Right lobe of liver (tissue), 6 donors: Measurements from ENCODE around the gene BUB3. TPM values are rescaled to one million over a fixed set of nuclear protein-coding genes. Genes with fewer than 3 reads are reported as not detected.

Experiments used
- ATAC-seq, 4 donors: fragments of 200-7000 bp; cut with Tn5 transposase; one replicate each; pipeline ENCODE4 v1.9.1; 2020; ENCODE audit warnings: mild to moderate bottlenecking in 4 of 4, moderate library complexity in 4 of 4
- DNase-seq, 3 donors: peaks; one replicate each; pipeline ENCODE4 v3.0.0-alpha.2; 2020
- H3K27ac ChIP-seq, 3 donors: fragments of 200-600 bp; one replicate each; pipeline ENCODE4 v1.8.0; 2022
- H3K27me3 ChIP-seq, 2 donors: fragments of 200-600 bp; one replicate each; pipeline ENCODE4 v1.8.0; 2022
- H3K36me3 ChIP-seq, 4 donors: fragments of 200-600 bp; sonication (generic) in 1 of 4; one replicate each; pipeline versions ENCODE4 v1.5.1 to v1.8.0; 2017 to 2022; ENCODE audit warnings: control low read depth in 1 of 4
- H3K4me1 ChIP-seq, 4 donors: fragments of 200-600 bp; sonication (generic) in 1 of 4; one replicate each; pipeline versions ENCODE4 v1.5.1 to v1.8.0; 2017 to 2022; ENCODE audit warnings: control low read depth in 1 of 4
- H3K4me3 ChIP-seq, 3 donors: fragments of 200-600 bp; one replicate each; pipeline ENCODE4 v1.8.0; 2022
- H3K9me3 ChIP-seq, 4 donors: fragments of 200-600 bp; sonication (generic) in 1 of 4; one replicate each; pipeline versions ENCODE4 v1.5.1 to v1.8.0; 2017 to 2022; ENCODE audit warnings: control low read depth in 1 of 4
- CTCF ChIP-seq, 4 donors: fragments of 200-600 bp in 3 of 4; fragments of 450-650 bp in 1 of 4; IDR thresholded peaks; one replicate each; pipeline versions ENCODE4 v1.5.1 to v1.8.0; 2016 to 2022; ENCODE audit warnings: antibody characterized with exemption in 4 of 4, mild to moderate bottlenecking in 2 of 4
- POLR2A ChIP-seq: fragments of 450-650 bp; IDR thresholded peaks from one replicate; pipeline ENCODE4 v1.6.1; 2017; ENCODE audit warnings: antibody characterized with exemption, mild to moderate bottlenecking
- WGBS: methylation state at CpG from one replicate; pipeline ENCODE4 v1.1.6; 2018; ENCODE audit warnings: low coverage, low lambda C conversion rate; ENCODE audit not compliant: insufficient coverage; ENCODE audit errors: missing lambda C conversion rate; 5-methylcytosine and 5-hydroxymethylcytosine counted together
- intact Hi-C, 2 donors: fragments of 100-400 bp; cut with DNase I; formaldehyde crosslinking; loops; one replicate each; pipeline versions ENCODE4 v1.11.2 to v1.14.1; 2022
- total RNA-seq, 6 experiments: library from RNA; depleted of rRNA in 2 of 6; stranded (reverse); fragments of >200 nt in 2 of 6; fragmentation: NEBNext Ultra II Directional in 3 of 6; extraction: Animal tissue kit (Norgen Biotek cat#: 25700) in 3 of 6; gene quantifications; one replicate each; pipeline versions ENCODE4 v1.1.0 to v1.2.4, GENCODE V29; 2016 to 2023
- donor health status: DM: no; HTN: yes; CAD: no.
- donor health status: DM: no; HTN: no; CAD: no.
- donor health status: DM: no; HTN: no; CAD: no.
- donor health status: DM: no; HTN: yes; CAD: no.
- donor health status: DM: no; HTN: yes; CAD: no.

The BUB3 gene
- total RNA-seq, 6 experiments from 2014 or later: 24.1 to 50.9 (median 31.2) TPM

GRCh38 chr10:123134343-123134914 is 19.8 kb upstream of the BUB3 start:
- WGBS: 0% methylated on average over 13 of the region's 42 CpGs
- H3K9me3 ChIP-seq: no peaks in the 10 kb centered on the region
- ATAC-seq: no peak

GRCh38 chr10:123134915-123135414 is 19.2 kb upstream of the BUB3 start:
- Histone ChIP-seq H3K4me1 (peaks cover 0 to 50% (median 10%) of the 10 kb centered on the region in 4 donors), H3K27ac (no peak overlapping the region), H3K27me3 (peaks cover 23 to 61% of the 10 kb centered on the region in 2 donors), H3K4me3 (no peak overlapping the region), H3K9me3 (no peaks in the 10 kb centered on the region), H3K36me3 (no peaks in the 10 kb centered on the region)
- 1% methylated on average over 12 of the region's 46 CpGs for WGBS
- ATAC-seq: no peak
- TF ChIP-seq CTCF (IDR thresholded peaks at IDR 0.05) (no peak), POLR2A (no peak)
- intact Hi-C loops: loop anchor here (5.0 to 10.0 kb wide), 3 partner anchors 250 to 422 kb away; no protein-coding TSS in a partner anchor
- no peak for DNase-seq

More at GRCh38 chr10:123134343-123134914, 19.8 kb upstream of the BUB3 start:
- Histone ChIP-seq H3K4me3 (no peak overlapping the region), H3K4me1 (peaks cover 0 to 45% (median 8%) of the 10 kb centered on the region in 4 donors), H3K27me3 (peaks cover 23 to 55% of the 10 kb centered on the region in 2 donors), H3K27ac (no peak overlapping the region), H3K36me3 (no peaks in the 10 kb centered on the region)
- TF ChIP-seq POLR2A (no peak), CTCF (IDR thresholded peaks at IDR 0.05) (no peak)
- intact Hi-C loops: loop anchor here (5.0 to 10.0 kb wide), 3 partner anchors 250 to 423 kb away; no protein-coding TSS in a partner anchor
- DNase-seq: no peak

- peak within 1 kb of the TSS in 2 of 3 donors; percentile 14 to 29 for H3K4me3 ChIP-seq
Observed at GRCh38 chr10:123135415-123136141, 18.6 kb upstream of the BUB3 start, which contains the start of gene HMX3. Gene HMX3, plus strand, starts transcription at chr10:123135970. Its CDS starts 81 bp downstream, at chr10:123136051.

More at GRCh38 chr10:123135415-123136141, 18.6 kb upstream of the BUB3 start, which contains the start of gene HMX3:
- ATAC-seq (no peak), DNase-seq (no peak)
- TF ChIP-seq POLR2A (no peak), CTCF (IDR thresholded peaks at IDR 0.05) (no peak)
- 2% methylated on average over 35 of the region's 76 CpGs for WGBS
- H3K9me3 ChIP-seq: no peaks in the 10 kb centered on the region
- H3K4me1 ChIP-seq: peaks cover 0 to 54% (median 12%) of the 10 kb centered on the region in 4 donors
- intact Hi-C loops: loop anchor here in 1 of 2 donors (10.0 kb wide), 2 partner anchors 249 to 419 kb away; no protein-coding TSS in a partner anchor
- peaks cover 23 to 67% of the 10 kb centered on the region in 2 donors for H3K27me3 ChIP-seq
- H3K36me3 ChIP-seq: no peaks in the 10 kb centered on the region
- no peak within 1 kb of the TSS for H3K27ac ChIP-seq
